Measurements from ENCODE around the gene CUX1.

Gene CUX1

DNA sequence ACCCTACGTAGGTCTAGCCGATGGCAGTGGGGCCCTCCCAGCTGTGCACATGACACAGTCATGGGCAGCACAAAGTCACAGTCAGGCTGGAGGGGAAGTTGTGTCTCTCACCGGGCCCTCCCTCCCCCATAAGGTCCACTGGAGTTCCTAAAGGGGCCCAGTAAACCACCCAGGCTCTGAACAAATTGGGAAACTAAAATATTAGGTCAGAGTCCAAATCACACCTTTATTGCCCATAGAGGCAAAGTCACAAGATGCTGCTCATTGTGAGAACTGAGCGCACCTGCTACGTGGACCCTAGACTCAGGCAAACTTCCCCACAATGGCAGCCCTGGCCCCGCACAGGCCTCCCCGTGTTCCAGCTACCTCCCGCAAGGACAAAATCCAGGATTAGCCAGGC is 424.0 kb downstream of the CUX1 start:
- no peak for DNase-seq (ENCODE audit: low read depth in 2 of 2)

- DNase-seq (ENCODE audit: low read depth in 2 of 2), result no peak
Observed at GRCh38 chr7:102244601-102245000, 427.2 kb downstream of the CUX1 start.

DNA sequence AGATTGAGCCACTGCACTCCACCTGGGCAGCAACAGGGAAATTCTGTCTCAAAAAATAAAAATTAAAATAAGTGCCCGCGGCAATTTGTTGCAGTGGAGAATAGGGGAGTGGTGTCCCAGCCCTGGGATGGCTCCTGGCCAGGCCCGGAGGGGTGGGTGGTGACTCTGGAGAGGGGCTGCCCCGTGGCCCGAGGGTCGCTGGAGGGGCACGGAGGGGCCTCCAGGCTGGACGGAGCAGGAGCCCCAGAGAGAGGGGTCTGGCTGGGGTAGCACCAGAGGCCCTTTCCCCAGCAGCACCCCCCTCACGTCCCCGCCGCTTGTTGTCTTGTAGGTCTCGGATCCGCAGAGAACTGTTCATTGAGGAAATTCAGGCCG is 430.6 kb downstream of the CUX1 start:
- no peak for DNase-seq (ENCODE audit: low read depth in 2 of 2)

GRCh38 chr7:102248456-102249395 is 431.3 kb downstream of the CUX1 start:
- DNase-seq (ENCODE audit: low read depth in 2 of 2), result no peak

DNA sequence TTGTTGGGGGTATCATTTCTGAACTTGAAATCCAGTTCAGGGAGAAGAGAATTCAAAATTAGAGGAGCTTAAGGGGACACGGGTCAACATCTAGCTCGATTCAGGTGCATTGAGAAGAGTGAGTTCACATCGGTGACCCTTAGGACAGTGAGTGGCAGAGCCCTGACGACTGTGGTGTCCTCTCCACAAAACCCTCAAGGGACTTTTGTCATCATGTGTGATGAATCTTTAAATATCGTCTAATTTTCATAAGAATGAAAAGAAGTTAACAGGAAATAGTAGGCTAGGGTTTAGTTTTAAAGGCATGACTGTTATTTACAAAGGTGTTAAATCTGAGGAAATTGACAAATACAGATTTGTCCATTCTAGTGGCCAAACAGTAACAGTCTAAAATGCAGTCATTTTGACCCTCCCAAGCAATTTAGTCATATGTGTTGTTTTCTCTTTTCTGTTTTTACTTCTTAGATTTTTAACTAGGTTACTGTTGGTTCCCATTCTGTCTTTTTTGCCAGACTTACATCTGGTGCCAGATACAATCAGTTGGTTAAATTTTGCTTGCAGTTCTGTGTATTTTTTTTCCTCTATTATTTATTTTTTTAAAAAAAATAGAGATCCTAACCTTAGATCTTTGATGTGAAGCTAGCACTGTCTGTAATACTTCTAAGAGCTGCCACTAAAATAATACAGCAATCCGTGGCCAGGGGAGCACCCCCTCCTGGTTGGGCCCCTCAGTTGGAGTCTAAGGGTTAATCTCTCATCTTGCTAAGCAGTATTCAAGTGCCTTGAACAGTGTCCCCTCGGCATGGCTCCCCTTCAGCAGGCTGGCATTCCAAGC is 434.3 kb downstream of the CUX1 start:
- DNase-seq (ENCODE audit: low read depth in 2 of 2), result no peak

- DNase-seq (ENCODE audit: low read depth in 2 of 2), result no peak
Observed at GRCh38 chr7:102252366-102252982, 435.0 kb downstream of the CUX1 start.

DNA sequence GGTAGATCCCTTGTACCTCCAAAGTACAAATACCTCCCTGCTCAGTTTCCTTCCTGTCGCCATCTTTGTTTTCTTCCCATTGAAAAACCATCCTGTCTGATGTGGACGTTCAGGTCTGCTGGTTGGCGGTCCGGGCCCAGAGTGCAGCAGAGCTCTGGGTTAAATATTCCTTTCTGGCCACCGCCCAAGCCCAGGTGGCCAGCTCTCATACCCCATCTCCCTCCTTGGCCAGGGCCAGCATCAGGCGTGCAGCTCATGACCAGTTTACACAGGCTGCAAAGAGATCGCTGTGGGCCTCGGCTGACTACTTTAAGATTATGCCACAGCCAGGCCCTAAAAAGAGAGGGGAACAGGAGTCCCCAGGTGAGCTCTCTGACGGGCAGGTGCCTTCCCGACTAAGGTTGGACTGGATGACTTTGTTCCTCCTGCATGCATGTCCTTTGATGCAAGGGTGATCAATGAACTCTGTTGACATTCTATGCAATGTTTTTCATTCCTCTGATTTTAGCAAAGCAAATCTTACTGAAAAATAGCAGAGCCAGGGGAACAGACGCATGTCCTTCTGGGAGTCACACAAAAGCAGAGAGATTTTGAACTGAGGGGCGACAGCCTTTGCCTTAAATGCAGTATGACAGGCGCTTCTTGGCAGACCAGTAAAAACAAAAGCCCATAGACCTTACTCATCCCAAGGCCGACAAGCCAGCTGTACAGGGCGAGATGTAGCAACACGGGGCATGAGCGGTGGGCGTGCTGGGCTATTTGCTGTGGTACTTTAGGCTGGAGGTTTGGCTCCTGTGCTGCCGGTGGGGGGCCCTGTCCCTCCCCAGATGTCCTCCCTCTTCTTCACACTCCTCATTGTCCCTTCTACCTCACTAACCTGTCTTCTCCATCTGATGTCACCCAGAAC is 435.9 kb downstream of the CUX1 start:
- DNase-seq (ENCODE audit: low read depth in 2 of 2), result no peak

- DNase-seq (ENCODE audit: low read depth in 2 of 2), result no peak
Observed at GRCh38 chr7:102253973-102254370, 436.5 kb downstream of the CUX1 start.

GRCh38 chr7:102254521-102254920 is 437.1 kb downstream of the CUX1 start:
- DNase-seq (ENCODE audit: low read depth in 2 of 2), result no peak

GRCh38 chr7:102255501-102255900 is 438.1 kb downstream of the CUX1 start:
- DNase-seq (ENCODE audit: low read depth in 2 of 2), result no peak

DNA sequence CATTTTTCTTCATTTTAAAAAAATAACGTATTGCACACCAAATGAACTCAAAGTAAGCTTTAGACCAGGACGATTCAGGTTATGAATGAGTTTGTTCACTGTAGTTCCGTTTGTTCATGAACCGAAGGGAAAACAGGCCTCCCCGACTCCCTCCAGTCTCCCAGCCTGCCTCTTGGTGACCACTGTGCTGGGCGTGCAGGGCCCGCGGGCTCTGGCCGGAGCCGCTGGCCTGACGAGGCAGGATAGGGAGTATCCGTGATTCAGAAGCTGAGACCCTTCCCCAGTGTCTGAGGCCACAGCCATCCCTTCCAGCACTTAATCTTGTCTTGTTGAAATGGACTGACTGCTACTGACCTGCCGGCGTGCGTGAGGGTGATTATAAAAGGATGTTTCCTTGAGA is 438.5 kb downstream of the CUX1 start:
- DNase-seq (ENCODE audit: low read depth in 2 of 2), result no peak

GRCh38 chr7:102258073-102258748 is 440.8 kb downstream of the CUX1 start:
- DNase-seq (ENCODE audit: low read depth in 2 of 2), result no peak

- no peak for DNase-seq (ENCODE audit: low read depth in 2 of 2)
Observed at GRCh38 chr7:102258749-102259107, 441.3 kb downstream of the CUX1 start.

- DNase-seq (ENCODE audit: low read depth in 2 of 2), result no peak
Observed at GRCh38 chr7:102260856-102261255, 443.4 kb downstream of the CUX1 start.

- DNase-seq (ENCODE audit: low read depth in 2 of 2), result no peak
Observed at GRCh38 chr7:102261451-102261850, 444.0 kb downstream of the CUX1 start.

- DNase-seq (ENCODE audit: low read depth in 2 of 2), result no peak
Observed at GRCh38 chr7:102262546-102262945, 445.1 kb downstream of the CUX1 start.

- DNase-seq (ENCODE audit: low read depth in 2 of 2), result no peak
Observed at GRCh38 chr7:102264367-102264891, 447.0 kb downstream of the CUX1 start.

DNA sequence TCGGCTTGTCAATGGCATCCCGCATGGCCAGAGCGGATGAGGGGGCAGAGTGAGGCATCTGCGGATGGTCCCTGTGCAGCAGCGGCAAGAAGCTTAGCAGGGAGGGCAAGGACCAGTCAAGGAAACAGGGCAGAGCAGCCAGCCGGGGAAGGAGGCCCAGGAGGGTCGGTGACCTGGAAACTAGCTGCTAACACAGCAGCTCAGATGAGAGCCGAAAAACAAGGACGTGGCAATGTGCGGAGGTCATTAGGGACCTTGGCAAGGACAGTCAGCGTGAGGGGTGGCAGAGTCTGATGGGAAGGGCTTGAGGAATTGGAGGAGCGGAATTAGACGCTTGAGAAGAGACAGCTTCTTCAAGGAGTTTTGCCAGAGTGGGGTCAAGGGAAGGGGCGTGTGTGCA is 449.1 kb downstream of the CUX1 start:
- DNase-seq (ENCODE audit: low read depth in 2 of 2), result no peak

DNA sequence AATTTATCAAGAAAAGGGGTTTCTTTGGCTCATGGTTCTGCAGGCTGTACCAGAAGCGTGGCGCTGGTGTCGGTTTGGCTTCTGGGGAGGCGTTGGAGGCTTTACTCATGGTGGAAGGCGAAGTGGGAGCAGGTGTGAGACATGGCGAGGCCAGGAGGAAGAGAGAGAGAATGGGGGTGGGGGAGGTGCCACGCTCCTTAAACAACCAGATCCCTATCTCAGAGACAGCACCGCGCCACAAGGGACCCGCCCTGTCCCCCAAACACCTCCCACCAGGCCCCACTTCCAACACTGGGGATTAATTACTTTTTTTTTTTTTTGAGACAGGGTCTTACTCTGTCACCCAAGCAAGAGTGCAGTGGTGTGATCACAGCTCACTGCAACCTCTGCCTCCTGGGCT is 451.2 kb downstream of the CUX1 start:
- no peak for DNase-seq (ENCODE audit: low read depth in 2 of 2)

DNA sequence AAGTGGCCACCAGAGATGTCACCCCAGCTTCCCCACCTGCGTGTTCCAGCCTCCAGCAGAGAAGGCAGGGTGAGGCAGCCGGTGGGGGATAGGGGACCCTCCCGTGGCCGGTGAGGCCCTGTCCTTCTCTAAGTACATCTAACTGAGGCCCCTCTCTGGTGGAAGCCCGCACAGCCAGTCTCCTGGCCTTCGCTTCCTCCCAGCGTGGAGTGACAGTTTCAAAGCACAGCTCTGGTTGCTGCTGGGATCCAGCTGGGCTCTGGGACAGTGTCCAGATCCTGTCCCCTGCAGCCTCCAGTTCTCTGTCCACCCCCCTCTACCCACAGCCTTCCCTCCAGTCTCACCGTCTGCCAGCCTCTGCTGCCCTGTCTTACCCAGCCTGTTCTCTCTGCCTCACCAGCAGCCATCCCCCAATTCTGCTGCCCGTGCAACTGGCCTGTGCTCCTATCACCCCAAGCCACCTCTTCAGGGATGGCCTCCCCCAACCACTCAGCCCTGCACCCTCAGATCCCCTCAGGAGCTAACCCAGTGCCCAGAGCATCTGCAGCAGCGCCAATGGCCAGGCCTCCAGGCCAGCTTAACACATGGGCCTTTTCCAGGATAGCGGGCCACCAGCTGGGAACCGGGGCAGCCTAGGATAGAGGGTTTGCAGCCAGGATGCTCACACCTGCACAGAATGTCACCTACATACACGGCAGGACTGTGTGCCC is 452.9 kb downstream of the CUX1 start:
- no peak for DNase-seq (ENCODE audit: low read depth in 2 of 2)

Data from stimulated activated CD8-positive, alpha-beta memory T cell treated with anti-CD3 and anti-CD28 coated beads, Interleukin-7, amount 100 ng/mL, for 4 hours (primary cell).